ELR (cell line): Measurements from ENCODE around the gene POLR2M.
A peak's percentile ranks its signal among the peaks of the same experiment; 100 is the strongest.

ENCODE experiments used
- DNase-seq: peaks from one replicate; pipeline ENCODE4 v3.0.0-alpha.2; 2015; ENCODE audit warnings: low read depth

POLR2M gene

DNA sequence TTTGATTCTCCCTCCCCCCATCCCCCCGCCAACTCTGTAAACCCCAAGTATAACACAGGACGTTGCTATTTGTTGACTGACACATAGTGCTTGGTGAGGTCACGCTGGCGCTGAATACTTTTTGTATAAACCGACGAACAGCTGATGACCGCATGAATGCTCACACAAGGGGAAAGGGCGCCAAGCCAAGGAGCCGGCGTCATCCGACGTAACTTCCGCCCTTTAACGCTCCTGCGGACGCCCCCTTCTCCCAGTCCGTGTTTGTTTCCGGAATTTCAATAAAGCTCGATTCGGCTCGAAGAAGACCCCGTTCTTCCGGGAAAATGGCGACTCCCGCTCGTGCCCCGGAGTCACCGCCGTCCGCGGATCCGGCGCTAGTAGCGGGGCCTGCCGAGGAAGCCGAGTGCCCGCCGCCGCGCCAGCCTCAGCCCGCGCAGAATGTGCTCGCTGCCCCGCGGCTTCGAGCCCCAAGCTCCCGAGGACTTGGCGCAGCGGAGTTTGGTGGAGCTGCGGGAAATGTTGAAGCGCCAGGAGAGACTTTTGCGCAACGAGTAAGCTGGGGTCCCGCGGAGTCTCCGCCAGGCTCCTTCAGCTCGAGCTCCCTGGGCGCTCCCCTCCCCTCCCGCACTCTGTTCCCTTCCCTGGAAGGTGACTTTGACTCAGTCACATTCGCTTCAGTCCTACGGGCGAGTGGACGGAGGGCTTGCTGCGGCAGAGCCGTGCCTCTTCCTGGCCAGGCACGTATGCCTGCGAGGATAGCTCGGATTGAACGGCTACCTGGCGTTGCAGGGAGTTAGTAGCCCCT lies at the start of gene POLR2M:
Gene POLR2M, plus strand, starts transcription at position 310 of the 805 bp plus-strand sequence. Its CDS starts 129 bp downstream, at position 439.
- peak; percentile 99 for DNase-seq

DNA sequence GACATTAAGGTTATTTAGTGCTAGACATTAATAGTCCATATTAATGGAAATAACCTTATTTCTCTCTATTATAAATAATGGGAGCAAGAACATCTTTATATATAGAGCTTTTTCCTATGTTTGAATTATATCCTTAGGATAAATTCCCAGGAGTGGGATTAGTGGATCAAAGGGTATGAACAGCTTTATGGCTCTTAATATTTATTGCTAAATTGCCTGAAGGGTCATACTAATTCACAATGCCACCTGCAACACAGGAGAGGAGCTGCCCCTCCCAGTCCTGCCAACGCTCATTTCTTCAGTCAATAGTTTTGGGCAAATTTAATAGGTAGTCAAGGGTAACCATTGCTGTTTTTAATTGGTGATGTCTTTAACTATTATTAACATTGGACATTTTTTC lies 48.9 kb upstream of the POLR2M start:
- DNase-seq: no peak

DNA sequence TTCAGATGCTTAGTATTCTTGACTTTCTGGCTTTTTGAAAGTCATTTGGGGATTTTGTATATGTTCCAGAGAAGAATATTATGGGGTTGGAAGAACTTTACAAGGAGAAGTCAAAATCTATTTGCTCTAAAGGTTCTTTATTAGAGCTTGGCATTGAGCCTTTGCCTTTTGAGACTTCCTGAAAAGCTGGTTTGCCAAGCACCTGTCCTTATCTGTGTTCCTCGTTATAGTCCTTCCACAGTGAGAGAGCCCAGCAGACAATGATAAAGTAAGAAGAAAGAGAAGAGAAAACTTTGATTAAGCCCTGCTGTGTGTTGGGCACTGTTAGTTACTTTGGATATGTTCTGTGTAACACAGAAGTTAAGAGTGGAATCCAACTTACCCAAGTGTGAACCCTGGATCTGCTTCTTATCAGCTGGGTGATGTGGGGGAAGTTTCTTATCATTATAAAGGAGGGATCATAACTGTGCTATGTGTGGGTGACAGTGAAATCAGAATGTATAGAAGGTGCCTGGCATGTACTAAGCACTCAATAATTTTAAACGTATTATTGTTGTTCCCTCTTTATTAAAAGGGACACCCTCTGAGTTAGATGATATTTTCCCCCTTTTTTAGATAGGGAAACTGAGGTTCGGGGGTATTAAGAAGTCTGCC lies 44.3 kb upstream of the POLR2M start:
- no peak for DNase-seq

DNA sequence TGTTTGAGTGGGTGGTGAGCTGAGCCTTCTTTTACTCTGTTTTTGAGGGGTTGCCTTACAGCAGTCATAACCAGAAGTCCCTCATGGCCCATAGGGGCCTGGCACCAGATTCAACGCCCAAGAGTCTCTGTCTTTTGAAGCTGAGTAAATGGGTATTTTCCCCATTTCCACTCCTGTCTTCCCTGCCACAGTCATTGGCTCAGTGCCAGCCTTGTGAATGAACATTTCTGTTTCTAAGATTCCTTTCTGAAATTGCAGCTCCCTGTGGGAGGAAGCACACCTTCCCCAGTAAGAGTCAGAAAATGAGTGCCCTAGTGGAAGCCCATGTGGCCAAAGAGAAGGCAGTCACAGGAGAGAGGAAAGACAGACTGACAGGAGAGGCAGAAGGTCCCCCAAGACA lies 43.7 kb upstream of the POLR2M start:
- DNase-seq: no peak

DNA sequence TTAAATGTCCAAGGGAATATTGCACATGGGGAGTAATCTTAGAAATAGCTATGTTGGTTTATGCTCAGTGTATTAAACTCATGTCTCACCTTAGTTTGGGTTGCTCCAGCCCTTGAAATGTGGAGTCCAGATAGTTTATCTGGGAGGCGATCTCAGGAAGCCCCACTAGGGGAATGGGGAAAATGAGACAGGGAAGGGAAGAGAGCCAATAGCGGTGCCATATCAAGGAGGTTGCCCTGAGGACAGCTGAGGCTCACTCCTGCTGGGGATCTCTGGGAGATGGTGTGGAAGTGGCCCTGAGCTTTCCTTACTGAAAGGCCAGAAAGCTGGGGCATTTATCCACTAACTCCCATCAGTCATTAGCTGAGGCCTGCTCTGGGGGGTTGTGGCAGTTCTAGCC lies 43.3 kb upstream of the POLR2M start:
- DNase-seq: no peak

DNA sequence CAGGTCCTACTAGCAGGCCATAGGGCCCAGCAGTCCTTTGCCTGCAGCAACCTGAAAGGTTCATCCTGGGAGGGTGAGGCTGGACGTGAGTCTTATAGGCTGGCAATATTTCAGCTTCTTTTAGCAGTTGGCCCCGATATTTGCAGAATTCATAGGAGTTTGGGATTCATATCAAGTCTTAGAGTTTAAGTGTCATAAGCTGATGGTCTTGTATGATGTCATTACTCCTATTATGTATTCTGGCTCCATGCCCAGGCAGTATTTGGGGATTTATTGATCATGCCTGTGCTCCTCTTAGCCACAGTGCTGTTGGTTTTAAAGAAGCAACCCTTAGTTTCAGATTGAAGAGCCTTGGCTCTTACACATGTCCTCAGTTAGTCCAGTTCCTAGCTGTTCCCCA lies 41.3 kb upstream of the POLR2M start:
- no peak for DNase-seq

DNA sequence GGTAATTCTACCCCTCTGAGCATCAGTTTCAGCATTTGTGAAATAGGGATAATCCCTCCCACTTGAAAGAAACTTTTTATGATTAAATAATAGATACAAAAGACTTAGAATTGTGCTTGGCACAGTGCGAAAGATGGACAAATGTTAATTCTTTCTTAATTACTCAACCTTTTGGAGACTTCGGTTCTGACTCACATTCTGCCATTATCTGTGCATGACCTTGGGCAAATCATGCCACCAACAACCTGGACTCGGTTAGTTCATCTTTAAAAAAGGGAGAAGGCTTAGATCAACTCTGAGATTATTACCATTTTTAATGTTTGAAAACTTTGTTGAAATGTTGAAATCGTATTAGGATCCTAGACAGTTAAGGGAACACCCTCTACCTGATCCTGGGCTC lies 40.6 kb upstream of the POLR2M start:
- DNase-seq: peak; percentile 35

DNA sequence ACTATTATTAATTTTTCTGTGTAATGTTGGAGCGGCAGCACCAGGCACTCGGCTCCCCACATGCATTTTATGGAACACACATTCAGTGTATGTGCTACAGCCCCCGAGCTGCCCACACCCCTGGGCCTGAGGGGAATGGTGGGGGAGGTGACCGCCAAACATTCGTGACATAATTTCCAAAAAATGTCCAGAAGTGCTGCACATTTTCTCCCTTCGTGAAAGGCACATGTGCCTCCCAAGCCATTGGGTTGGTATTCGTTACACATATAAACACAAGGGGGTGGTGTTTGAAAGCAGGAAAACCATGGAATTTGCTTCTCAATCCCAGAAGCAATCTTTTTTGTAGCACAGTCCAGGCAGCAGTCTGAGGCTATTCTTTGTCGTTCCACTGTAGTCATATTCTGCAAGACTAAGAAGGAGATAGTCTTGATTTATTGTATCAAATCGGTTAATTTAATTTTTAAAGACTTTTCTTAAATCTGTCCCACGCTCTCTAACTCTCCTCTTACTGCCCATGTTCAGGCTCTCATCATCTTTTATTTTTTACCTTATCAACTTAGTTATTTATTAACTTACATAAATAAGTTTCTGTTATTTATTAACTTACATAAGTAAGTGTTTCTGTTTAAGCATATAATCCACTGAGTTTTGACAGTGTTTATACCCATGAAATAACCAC lies 39.2 kb upstream of the POLR2M start:
- DNase-seq: peak; percentile 84

DNA sequence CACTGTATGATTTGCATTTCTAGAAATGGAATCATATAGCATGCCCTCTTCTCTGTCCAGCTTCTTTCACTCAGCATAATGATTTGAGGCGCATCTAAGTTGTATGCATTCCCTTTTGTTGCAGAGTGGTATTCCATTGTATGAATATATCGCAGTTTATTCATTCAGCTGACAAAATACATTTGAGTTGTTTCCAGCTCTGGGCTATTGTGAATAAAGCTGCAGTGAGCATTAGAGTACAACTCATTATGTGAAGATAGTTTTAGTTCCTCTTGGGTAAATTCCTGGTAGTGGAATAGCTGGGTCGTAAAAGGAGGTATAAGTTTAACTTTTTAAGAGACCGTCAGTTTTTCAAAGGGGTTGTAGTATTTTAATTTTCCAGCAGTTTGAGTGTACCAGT lies 38.5 kb upstream of the POLR2M start:
- no peak for DNase-seq

DNA sequence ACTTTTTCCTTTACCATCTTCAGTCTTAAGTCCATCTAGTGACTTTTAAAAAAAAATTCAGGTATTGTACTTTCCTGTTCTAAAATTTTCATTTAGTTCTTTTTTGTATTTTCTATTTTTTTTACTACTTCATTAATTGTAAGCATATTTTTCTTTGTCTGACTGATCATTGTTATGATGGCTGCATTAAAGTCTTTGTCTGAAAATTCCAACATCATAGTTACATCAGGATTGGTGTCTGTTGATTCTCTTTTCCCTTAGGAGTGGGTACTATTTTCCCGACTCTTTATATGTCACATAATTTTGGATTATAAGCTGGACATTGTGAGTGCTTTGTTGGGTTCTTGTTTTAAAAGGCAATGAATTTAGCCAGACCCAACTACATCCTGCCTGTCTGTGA lies 34.9 kb upstream of the POLR2M start:
- DNase-seq: peak; percentile 9

DNA sequence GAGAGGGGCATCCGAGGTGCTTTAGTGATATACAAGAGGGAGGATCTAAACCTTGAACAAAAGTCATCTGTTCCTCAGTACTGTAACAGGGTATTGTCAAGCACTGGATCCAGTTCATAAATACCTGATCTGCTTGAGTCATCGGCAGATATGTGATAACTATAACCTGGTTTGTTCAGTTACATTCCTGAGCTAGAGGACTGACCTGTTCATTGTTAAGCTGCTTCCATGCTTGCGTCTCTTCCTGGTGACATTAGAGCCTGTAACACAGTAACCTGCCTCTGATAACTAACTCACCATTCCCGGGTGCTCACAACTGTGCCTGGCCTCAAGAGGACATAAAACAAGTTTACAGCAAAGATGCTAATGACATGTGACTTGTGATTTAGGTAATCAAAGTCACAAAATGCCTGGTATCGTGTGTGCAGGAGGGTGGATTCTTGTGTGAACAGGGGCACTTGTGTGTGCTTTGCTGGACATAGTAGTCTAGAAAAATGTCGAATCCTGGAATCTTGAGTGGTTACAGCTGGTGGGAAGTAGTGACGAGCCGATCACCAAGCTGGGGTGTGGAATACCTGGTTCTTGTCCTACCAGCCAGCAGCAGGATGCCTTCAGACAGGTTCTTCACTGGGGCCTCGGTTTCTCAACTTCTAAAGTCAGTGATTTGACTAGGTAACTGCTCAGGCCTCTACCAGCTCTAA lies 30.9 kb upstream of the POLR2M start:
- DNase-seq: no peak

DNA sequence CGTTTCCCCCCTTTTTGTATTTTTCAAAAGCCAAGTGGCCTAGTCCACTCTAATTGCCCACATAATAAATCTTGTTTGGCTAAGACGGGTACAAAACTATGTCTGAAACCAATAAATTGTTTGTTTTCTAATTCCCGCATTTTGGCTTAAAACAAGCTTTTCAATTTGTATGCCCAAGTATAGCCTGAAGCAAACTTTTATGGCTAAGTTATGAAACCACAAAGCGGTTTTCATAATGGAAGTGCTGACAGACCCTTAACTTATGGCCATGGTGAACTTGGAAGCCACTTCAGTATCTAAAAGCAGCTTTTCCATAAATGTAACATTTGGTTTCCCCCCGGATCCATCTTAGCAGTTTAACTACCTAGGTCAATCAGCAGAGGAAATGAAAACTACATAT lies 29.9 kb upstream of the POLR2M start:
- no peak for DNase-seq

DNA sequence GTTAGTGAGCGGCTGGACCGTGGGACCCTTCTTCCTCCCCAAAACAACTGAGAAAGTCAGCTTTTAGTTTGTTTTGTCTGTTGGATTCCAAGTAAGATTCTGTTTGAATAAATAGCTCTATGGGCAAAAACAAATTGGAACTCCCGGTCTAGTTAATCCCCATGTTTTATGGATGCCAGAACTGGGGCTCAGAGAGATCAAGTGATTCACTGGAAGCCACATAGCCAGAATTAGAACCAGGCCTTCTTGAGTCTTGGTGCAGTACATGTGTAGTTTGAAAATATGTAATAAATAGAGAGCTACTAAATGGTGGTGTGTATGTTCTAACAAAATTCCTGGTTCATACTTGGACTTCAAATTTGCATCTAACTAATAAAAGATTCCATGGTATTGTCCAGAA lies 29.3 kb upstream of the POLR2M start:
- no peak for DNase-seq

DNA sequence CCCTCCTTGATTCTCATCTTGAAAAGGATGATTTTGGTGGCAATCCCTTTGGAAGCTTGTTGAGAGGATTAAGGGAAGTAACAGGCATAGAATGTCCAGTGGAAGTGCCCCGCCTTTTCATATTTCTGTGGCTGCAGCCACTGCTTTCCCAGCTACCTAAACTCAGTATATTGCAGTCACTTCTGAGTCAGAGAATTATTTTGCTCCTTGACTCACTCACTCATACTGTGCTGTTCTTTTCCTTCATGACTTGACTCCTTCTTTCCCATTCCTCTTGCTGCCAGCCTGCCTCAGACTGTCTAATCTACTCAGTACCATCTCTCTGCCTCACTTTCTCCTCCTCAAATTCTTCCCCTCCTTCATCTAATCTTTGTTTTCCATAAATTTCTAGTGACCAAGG lies 26.5 kb upstream of the POLR2M start:
- DNase-seq: peak; percentile 87

DNA sequence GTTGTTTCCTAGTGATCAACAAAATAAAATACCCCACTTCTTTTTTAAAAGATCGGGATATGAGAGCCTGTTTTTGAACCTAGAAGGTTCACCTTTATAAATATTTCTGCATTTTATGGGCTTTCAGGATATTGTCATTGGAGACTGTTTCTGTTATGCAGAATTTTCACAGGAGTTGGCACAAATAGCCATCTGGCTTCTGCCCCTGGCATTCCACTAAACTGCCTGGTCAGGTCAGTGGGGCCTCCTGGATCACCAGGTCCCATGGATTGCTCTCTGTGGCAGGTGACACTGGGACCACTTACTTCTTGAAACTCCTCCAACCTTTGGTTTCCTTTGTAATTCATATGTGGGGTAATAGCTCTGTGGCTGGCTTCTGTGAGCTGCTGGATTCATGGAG lies 25.5 kb upstream of the POLR2M start:
- DNase-seq: no peak

DNA sequence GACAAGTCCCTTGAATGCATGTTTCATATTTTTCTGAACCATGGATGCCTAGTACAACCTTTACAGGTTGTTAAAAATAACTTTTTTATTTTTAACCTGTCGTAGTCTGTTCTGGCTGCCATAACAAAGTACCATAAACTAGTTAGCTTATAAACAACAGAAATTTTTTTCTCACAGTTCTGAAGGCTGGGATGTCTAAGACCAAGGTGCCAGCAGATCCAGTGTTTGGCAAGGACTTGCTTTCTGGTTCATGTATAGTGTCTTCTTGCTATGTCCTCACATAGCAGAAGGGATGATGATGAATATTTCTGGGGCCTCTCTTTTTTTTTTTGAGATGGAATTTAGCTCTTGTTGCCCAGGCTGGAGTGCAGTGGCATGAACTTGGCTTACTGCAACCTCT lies 23.0 kb upstream of the POLR2M start:
- DNase-seq: no peak

DNA sequence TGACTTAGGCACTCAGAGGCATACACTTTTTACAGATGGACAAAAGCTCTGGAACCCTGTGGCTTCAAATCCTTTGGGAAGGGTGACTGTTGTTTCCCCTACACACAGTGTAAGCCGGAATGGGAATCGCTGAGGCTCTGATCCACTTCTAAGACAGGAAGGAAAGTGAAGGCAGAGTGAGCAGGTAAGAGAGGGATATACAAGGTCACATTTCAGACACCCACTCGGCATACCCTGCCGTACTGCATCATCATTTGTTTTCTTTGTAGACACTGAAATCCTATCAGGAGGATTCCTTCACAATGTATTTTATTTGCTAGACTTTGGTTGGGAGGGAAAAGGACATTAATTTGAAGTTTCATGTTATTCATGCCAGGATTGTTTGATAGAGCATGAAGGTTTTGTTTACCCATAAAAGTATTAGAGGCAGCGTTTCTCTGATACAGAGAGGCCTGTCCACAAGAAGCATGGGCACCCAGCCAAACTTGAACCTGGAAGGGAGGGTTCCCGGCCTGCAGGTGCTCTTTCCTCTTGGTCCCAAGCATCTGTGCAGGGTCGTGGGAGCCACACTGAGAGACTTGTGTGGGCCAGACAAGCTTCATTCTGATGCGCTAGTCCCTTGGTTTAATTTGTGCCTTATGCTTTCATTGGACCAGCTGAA lies 21.9 kb upstream of the POLR2M start:
- no peak for DNase-seq

DNA sequence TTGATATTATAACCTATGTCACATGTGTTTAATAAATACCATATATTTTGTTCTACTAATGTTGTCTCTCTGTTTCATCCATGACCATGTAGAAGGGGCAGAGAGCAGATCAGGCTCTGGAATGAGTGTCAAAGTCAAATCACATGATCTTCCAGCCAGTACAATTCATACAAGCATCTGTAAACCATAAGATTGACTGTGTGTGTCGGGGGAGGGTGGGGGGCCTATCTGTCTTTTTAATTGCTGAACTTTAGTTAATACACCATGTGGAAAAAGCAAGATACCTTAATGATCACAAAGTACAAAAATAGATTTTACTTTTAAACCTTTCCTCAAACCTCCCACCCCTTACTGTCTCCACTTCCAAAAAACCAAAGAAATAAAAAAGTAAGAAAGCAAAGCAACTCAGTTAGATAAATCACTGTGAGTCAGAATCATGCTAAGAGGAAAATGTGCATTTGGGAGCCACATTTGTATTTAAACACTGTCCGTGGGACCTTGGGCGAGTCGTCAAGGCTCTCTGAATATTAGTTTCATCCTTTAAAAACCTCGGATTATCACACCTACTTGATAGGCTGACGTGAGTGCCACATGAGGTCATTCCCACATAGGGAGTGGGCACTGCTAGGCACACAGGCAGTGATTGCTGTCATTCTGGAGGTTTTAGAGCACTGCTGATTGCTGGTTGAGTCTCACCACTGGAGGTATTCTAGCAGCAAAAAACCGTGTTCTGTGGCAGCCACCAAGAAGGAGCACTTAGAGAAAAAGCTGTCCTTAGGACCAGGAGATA lies 21.0 kb upstream of the POLR2M start:
- peak; percentile 6 for DNase-seq

DNA sequence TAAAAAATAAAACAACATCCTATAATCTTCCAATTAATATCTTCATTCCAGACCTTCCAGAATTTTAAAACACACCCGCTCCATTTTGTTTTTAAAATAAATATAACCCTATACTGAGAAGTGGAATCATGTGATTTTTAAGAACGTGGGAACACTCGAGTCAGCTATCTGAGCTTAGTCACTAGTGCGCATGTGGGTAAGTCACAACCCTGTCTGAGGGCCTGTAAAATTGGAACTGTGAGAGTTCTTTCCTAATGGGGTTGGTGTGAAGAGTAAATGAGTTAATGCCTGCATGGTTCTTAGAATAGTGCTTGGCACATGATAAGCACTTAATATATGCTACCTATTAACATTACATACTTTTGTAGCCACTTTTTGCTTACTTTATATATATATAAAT lies 19.9 kb upstream of the POLR2M start:
- DNase-seq: peak; percentile 9

DNA sequence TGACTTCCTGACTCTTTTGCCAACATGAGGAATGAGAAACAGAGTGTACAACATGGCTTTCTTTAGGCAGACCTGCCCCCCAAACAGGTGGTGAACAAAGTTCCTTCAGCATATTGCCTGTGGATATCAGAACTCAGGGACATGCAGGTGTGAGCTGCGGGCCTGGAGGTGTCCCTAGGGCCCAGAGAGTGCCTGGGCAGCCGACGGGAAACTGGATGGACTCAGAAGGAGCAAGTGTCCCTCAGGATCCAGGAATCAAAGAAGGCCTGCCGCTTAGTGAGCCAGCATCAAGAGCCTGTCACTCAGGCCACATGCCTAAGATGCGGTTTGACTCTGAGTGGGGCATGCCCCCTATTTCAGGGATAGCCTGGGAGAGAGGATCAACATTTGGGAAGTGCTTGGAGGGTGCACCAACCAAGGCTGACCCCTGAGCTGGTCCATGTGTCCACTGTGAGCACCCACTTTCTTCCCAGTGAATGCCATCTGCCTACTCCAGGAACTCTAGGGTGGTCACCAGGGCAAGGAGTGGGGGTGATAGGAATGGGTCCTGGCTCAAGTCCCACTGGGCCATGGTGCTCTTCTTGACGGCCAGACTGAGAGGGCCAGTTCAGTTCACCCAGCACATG lies 16.1 kb upstream of the POLR2M start:
- no peak for DNase-seq

DNA sequence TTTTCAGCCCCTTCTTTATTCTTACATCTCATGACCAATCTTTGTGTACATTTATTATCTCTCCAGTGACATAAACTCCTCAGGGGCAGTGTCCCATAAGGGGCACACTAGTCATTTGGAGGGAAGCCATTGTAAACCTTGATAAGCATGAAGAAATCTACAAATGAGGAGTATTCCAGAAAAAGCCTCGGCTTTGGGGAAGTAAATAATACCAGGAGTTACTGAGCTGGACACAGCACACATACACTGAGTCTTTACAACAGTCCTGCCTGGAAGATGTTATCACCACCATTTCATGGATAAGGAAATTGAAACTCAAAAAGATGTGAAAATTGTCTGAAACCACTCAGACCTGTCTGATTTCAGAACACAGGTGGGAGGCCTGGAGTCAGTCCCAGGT lies 15.4 kb upstream of the POLR2M start:
- no peak for DNase-seq
